ENCODE data around the gene FAM200B. TPM values are rescaled to one million over a fixed set of nuclear protein-coding genes. Genes with fewer than 3 reads are reported as not detected.

The FAM200B gene
- total and polyA plus RNA-seq, 5 donors: 32.6 to 60.3 (median 36.0) TPM

DNA sequence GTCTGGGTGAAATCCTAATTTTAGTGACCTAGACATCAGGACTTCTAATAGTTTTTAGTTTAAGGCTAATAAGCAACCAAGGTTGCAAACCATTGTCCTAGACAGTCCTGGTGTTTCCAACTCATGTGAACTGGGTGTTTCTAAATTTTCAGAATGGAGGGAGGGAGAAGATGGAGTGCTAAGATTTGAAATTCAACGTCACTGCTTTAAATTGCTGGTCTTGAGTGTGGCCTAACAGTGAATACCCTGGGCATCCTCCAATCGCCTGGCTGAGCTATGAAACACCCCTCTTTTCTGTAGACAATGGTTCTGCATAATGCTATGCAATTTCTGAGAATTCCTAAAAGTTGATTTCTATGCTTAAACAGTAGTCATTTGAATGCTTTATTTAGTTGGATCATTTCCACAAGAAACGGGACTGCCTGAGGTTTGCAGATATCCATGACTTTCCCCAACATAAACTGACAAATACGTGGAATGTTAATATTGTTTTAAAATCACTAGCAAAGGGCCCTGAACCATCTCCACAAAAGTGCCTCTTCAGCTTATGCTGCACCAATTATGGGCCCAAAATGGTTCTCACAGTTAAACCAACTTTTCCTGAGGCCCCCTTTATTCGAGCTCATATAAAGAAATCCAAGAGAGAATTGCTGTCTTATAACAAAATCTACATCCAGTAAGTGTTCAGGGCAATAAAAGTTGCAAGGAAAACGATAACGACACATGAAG lies 27.6 kb upstream of the FAM200B start:
- intact Hi-C loops (cut with DNase I): loop anchor here in 1 of 4 donors (10.0 kb wide), 1 partner anchor 169 kb away; no protein-coding TSS in a partner anchor
- peak; percentile 9 to 15 for ATAC-seq
- DNase-seq: peak in 1 of 3 donors; percentile 33
- no peaks in the 10 kb centered on the region for H3K27me3 ChIP-seq (ENCODE audit: control insufficient read depth, insufficient read depth)
- H3K27ac ChIP-seq (ENCODE audit: low read length): peak overlapping the region; percentile 85
- WGBS: 1% methylated on average over 7 of the region's 7 CpGs
- H3K4me1 ChIP-seq (ENCODE audit: control insufficient read depth, insufficient read depth, low read length): no peaks in the 10 kb centered on the region
- H3K4me3 ChIP-seq (ENCODE audit: low read length): peak overlapping the region; percentile 97
- no peaks in the 10 kb centered on the region for H3K9me3 ChIP-seq (ENCODE audit: control insufficient read depth, low read length)

DNA sequence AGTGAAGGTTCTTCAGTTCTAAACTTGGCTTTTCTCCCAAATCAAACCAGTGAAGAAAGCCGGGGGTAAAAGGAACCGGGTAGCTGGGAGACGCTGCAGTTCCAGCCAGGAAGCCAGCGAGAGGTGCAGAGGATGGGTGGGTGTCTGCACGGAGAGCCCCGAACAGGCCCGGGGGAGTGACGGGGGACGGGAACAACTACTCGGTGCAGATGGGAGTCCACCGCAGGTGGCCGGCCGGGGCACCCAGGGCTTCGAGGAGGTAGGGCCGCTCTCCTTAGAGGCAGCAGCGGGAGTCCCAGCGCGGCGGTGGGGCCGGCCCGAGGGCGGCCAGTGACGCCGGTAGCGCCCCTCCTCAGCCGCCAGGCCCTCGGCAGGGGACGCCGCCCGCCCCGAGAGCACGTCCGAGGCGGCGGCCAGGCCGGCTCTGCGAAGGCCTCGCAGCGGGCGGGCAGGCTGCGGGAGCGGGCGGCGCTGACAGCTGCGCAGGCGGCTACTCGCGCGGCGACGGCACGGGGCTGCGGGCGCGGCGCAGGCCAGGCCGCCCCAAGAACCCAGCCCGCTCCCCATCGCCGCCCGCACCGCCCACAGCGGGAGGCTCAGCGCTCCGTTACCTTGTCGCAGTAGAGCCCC lies 26.9 kb upstream of the FAM200B start:
- no peaks in the 10 kb centered on the region for H3K9me3 ChIP-seq (ENCODE audit: control insufficient read depth, low read length)
- H3K4me1 ChIP-seq (ENCODE audit: control insufficient read depth, insufficient read depth, low read length): no peaks in the 10 kb centered on the region
- intact Hi-C loops (cut with DNase I): loop anchor here in 1 of 4 donors (10.0 kb wide), 1 partner anchor 170 kb away; no protein-coding TSS in a partner anchor
- peak; percentile 48 to 78 (median 76) for DNase-seq
- H3K4me3 ChIP-seq (ENCODE audit: low read length): peak overlapping the region; percentile 97
- H3K27me3 ChIP-seq (ENCODE audit: control insufficient read depth, insufficient read depth): no peaks in the 10 kb centered on the region
- ATAC-seq: peak; percentile 61 to 62
- H3K27ac ChIP-seq (ENCODE audit: low read length): peak overlapping the region; percentile 85
- WGBS: under 1% methylated on average over 66 of the region's 66 CpGs

DNA sequence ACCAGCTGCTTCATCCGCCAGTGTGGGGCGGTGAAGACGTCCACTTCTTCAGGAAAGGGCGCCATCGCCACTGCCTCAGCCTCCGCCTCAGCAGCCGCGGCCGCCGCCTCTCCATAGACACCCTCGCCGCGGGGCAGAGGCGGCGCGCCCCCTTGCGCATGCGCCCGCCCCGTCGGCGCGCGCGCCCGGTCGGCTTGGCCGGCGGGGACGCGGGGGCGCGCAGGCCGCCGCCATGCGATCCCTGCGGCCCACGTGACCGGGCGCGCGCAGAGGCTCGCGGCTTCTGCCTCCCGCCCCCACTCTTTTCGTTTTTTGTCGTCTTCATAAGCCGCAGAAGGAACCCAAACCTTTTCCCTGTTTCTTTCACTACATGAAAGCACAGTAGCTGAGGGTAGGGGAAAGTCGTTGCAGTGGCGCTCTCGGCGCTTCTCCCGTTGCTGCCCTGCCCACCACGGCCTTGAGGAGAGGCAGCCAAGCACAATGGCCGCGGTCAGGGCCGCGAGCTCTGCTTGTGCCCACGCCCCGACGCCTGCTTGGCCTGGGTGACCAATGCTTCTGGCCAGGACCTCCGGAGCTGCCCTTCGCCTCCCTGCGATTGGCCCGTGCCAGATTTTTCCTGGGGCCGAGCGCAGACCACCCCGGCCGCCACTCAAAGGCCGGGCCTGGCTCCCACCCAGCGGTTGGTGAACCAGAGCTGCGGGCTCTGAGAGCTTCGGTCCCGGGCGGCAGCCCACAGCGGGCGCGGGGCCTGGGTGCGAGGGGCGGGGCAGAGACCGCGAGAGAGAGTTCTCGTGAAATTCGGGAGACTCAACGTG lies 26.2 kb upstream of the FAM200B start, which contains the start of gene FBXL5:
Gene FBXL5, minus strand, starts transcription at position 135 of the 815 bp plus-strand sequence. Its CDS starts 70 bp downstream, at position 65.
- Histone ChIP-seq H3K27me3 (ENCODE audit: control insufficient read depth, insufficient read depth) (no peaks in the 10 kb centered on the region), H3K27ac (ENCODE audit: low read length) (peak within 1 kb of the TSS; percentile 95), H3K9me3 (ENCODE audit: control insufficient read depth, low read length) (no peaks in the 10 kb centered on the region), H3K4me3 (ENCODE audit: low read length) (peak within 1 kb of the TSS; percentile 97), H3K4me1 (ENCODE audit: control insufficient read depth, insufficient read depth, low read length) (no peaks in the 10 kb centered on the region)
- ATAC-seq (peak; percentile 85 to 93), DNase-seq (peak; percentile 81 to 94 (median 93))
- 2% methylated on average over 85 of the region's 85 CpGs for WGBS
- intact Hi-C loops (cut with DNase I): loop anchor here in 1 of 4 donors (10.0 kb wide), 1 partner anchor 171 kb away; no protein-coding TSS in a partner anchor

DNA sequence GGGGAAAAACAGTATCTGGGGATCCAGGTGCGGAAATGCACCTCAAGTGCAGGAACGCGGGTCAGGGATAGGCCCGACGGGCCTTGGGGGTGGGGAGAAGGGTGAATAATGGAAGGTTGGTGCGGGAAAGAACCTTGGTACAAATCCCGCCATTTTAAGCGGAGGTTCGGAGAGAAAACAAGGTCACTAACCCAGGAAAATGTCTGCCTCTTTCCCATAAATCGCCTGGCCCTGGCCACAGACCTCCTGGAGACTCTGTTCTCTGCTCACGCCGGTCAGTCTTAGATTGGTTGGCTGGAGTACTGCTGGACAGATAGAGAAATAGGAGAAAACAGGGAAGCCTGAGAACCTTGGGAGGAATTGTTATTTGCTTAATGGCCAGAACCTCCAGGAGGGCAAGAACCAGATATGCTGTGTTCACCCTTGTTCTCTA lies 25.6 kb upstream of the FAM200B start:
- intact Hi-C loops (cut with DNase I): loop anchor here in 1 of 4 donors (10.0 kb wide), 1 partner anchor 171 kb away; no protein-coding TSS in a partner anchor
- H3K4me1 ChIP-seq (ENCODE audit: control insufficient read depth, insufficient read depth, low read length): no peaks in the 10 kb centered on the region
- DNase-seq (peak in 2 of 3 donors; percentile 37 to 66), ATAC-seq (peak; percentile 5 to 6)
- no peaks in the 10 kb centered on the region for H3K9me3 ChIP-seq (ENCODE audit: control insufficient read depth, low read length)
- H3K27ac ChIP-seq (ENCODE audit: low read length): peak overlapping the region; percentile 95
- 51% methylated on average over 12 of the region's 12 CpGs for WGBS
- peak overlapping the region; percentile 97 for H3K4me3 ChIP-seq (ENCODE audit: low read length)
- no peaks in the 10 kb centered on the region for H3K27me3 ChIP-seq (ENCODE audit: control insufficient read depth, insufficient read depth)

DNA sequence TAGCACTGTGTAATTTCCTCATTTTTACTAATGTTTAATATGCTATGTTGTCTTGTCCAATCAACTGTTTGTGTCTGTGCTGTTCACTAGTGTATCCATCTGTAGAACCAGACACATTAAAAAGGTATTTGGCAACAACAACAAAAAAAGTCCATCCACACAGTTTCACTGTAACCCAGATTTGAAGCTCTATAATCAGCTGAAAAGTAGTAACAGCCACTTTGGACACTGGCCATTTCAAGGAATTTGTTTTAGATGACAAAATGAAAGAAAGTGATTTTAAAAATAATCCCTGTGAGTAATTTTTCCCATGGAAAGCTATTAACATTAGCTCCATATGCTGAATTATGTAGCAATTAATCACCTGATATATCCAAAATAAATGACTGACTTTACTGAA lies 24.3 kb upstream of the FAM200B start:
- no peak for ATAC-seq
- Histone ChIP-seq H3K4me3 (ENCODE audit: low read length) (no peak overlapping the region), H3K4me1 (ENCODE audit: control insufficient read depth, insufficient read depth, low read length) (no peaks in the 10 kb centered on the region), H3K9me3 (ENCODE audit: control insufficient read depth, low read length) (no peaks in the 10 kb centered on the region), H3K27ac (ENCODE audit: low read length) (no peak overlapping the region), H3K27me3 (ENCODE audit: control insufficient read depth, insufficient read depth) (no peaks in the 10 kb centered on the region)
- no peak for DNase-seq
- intact Hi-C loops (cut with DNase I): loop anchor here in 1 of 4 donors (10.0 kb wide), 1 partner anchor 173 kb away; no protein-coding TSS in a partner anchor

DNA sequence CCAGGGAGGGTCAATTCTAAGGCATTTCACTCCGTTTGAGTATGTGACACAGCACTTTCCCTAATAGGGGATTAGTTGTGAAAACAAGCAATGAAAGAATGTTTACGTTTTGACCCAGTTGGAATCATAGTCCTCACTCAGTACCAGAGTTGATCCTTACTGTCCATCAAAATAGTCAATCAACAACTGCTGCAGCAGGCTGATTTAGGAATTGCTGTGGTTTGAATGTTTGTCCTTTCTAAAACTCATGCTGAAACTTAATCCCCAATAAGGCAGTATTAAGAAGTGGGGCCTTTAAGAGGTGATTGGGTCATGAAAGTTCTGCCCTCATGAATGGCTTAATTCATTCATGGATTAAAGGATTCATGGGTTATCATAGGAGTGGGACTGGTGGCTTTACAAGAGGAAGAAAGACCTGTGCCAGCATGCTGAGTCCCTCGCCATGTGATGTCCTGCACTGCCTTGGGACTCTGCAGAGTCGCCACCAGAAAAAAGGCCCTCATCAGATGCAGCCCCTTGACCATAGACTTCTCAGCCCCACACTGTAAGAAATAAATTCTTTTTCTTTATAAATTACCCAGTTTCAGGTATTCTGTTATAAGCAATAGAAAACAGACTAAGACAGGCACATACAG lies 23.4 kb upstream of the FAM200B start:
- Histone ChIP-seq H3K27me3 (ENCODE audit: control insufficient read depth, insufficient read depth) (no peaks in the 10 kb centered on the region), H3K4me1 (ENCODE audit: control insufficient read depth, insufficient read depth, low read length) (no peaks in the 10 kb centered on the region), H3K9me3 (ENCODE audit: control insufficient read depth, low read length) (no peaks in the 10 kb centered on the region), H3K27ac (ENCODE audit: low read length) (no peak overlapping the region), H3K4me3 (ENCODE audit: low read length) (no peak overlapping the region)
- DNase-seq (no peak), ATAC-seq (no peak)
- intact Hi-C loops (cut with DNase I): loop anchor here in 1 of 4 donors (10.0 kb wide), 1 partner anchor 173 kb away; no protein-coding TSS in a partner anchor
- 86% methylated on average over 4 of the region's 4 CpGs for WGBS

DNA sequence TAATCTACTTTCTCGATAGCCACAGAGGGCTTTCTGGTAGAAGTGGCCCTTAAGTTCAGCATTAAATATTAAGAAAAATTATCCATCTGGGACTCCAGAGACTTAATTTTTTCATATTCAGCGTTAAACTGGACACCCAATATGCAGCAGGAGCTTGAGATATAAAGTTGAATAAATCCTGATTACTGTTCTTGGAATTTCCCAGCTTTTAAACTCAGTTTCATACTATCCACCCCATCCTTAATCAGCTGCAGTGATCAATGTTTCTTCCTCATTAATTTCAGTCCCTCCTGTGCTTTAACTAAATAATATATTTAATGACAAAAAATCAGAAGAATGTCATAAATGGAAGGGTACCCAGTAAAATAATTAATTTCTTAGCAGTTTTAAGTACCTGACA lies 22.8 kb upstream of the FAM200B start:
- H3K9me3 ChIP-seq (ENCODE audit: control insufficient read depth, low read length): no peaks in the 10 kb centered on the region
- H3K27me3 ChIP-seq (ENCODE audit: control insufficient read depth, insufficient read depth): no peaks in the 10 kb centered on the region
- H3K27ac ChIP-seq (ENCODE audit: low read length): no peak overlapping the region
- H3K4me3 ChIP-seq (ENCODE audit: low read length): no peak overlapping the region
- WGBS: 91% methylated on average over 2 of the region's 2 CpGs
- ATAC-seq (no peak), DNase-seq (no peak)
- intact Hi-C loops (cut with DNase I): loop anchor here in 1 of 4 donors (10.0 kb wide), 1 partner anchor 174 kb away; no protein-coding TSS in a partner anchor
- no peaks in the 10 kb centered on the region for H3K4me1 ChIP-seq (ENCODE audit: control insufficient read depth, insufficient read depth, low read length)

DNA sequence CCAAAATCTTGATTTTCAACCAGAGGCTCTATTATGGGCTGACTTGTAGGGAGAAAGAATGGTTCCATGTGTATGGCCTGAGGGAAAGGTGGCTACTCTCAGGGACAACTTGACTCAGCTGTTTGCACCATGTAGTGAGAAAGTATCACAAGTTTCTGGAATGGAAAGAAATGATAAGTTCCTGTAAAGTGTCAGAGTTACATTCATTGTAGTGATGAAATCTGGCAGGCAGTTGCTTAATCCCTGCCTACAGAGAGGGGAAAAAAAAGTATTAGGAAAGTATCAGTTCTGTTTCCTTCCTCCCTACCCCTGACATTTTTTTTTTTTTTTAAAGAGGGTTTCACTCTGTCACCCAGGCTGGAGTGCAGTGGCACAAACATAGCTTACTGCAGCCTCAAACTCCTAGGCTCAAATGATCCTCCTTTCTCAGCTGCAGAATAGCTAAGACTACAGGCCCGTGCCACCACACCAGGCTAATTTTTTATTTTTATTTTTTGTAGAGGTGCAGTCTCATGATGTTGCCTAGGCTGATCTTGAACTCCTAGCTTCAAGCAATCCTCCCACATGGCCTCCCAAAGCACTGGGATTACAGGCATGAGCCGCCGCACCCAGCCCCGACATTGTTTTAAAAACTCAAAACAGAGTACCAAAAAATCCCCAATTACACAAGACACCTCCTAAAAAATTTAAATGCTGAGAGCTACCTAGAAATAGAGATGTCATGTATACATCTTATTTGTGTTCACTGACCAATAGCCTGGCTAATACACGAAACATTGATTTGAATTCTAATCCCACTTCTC lies 21.7 kb upstream of the FAM200B start:
- ATAC-seq (peak in 1 of 2 donors; percentile 9), DNase-seq (no peak)
- intact Hi-C loops (cut with DNase I): loop anchor here in 1 of 4 donors (10.0 kb wide), 1 partner anchor 175 kb away; no protein-coding TSS in a partner anchor
- Histone ChIP-seq H3K9me3 (ENCODE audit: control insufficient read depth, low read length) (no peaks in the 10 kb centered on the region), H3K27ac (ENCODE audit: low read length) (no peak overlapping the region), H3K4me3 (ENCODE audit: low read length) (no peak overlapping the region), H3K4me1 (ENCODE audit: control insufficient read depth, insufficient read depth, low read length) (no peaks in the 10 kb centered on the region), H3K27me3 (ENCODE audit: control insufficient read depth, insufficient read depth) (no peaks in the 10 kb centered on the region)
- 82% methylated on average over 5 of the region's 5 CpGs for WGBS

DNA sequence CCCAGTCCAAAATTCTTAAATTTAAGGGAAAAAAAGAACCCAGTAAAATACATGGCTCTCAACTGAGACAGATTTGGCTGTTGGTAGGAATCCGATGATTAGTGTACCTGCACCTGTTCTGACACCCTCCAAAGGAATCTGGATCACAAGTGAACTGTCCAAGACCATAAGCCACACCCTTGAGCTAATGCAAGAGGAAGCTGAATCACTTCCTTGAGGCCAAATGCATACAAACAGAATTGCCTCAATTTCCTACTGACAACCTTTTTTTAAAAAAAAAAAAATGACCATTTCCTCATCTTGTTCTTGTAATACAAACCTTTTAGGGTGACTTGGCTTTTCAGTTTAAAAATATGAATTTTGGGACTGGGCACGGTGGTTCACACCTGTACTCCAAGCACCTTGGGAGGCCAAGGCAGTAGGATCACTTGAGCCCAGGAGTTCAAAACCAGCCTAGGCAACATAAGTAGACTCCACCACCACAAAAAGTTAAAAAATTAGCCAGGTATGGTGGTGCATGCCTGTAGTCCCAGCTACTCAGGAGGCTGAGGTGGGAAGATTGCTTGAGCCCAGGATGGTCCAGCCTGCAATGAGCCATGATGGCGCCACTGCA lies 15.8 kb upstream of the FAM200B start:
- Histone ChIP-seq H3K27ac (ENCODE audit: low read length) (no peak overlapping the region), H3K9me3 (ENCODE audit: control insufficient read depth, low read length) (no peaks in the 10 kb centered on the region), H3K4me1 (ENCODE audit: control insufficient read depth, insufficient read depth, low read length) (no peaks in the 10 kb centered on the region), H3K4me3 (ENCODE audit: low read length) (no peak overlapping the region), H3K27me3 (ENCODE audit: control insufficient read depth, insufficient read depth) (no peaks in the 10 kb centered on the region)
- ATAC-seq: peak; percentile 73 to 83
- WGBS: 73% methylated on average over 3 of the region's 3 CpGs
- no peak for DNase-seq
- intact Hi-C loops (cut with DNase I): no loop called here
